ENCODE data around the gene TSR1. TPM values are rescaled to one million over a fixed set of nuclear protein-coding genes. Genes with fewer than 3 reads are reported as not detected.

Gene TSR1
- total RNA-seq, 1 donor from 2014 or later: 21.1 TPM

- TF ChIP-seq CTCF (IDR thresholded peaks at IDR 0.05): no peak
- H3K27me3 Mint-ChIP-seq (ENCODE audit: low read depth): no peaks in the 10 kb centered on the region
- H3K4me3 Mint-ChIP-seq (ENCODE audit: unreplicated experiment): no peak overlapping the region
- H3K36me3 Mint-ChIP-seq (ENCODE audit: low read depth): peaks cover 4% of the 10 kb centered on the region
- DNase-seq (ENCODE audit: low spot score): peak; percentile 72
- H3K4me1 Mint-ChIP-seq (ENCODE audit: low read depth): peaks cover 20% of the 10 kb centered on the region
- no peaks in the 10 kb centered on the region for H3K9me3 Mint-ChIP-seq (ENCODE audit: low read depth)
- no peak overlapping the region for H3K27ac Mint-ChIP-seq (ENCODE audit: unreplicated experiment)
Measured at GRCh38 chr17:2357931-2358434, 21.7 kb upstream of the TSR1 start.

- H3K27me3 Mint-ChIP-seq (ENCODE audit: low read depth): no peaks in the 10 kb centered on the region
- H3K4me3 Mint-ChIP-seq (ENCODE audit: unreplicated experiment): no peak overlapping the region
- H3K27ac Mint-ChIP-seq (ENCODE audit: unreplicated experiment): no peak overlapping the region
- no peak for DNase-seq (ENCODE audit: low spot score)
- no peak for TF ChIP-seq CTCF (IDR thresholded peaks at IDR 0.05)
- H3K9me3 Mint-ChIP-seq (ENCODE audit: low read depth): no peaks in the 10 kb centered on the region
- no peaks in the 10 kb centered on the region for H3K36me3 Mint-ChIP-seq (ENCODE audit: low read depth)
- peaks cover 20% of the 10 kb centered on the region for H3K4me1 Mint-ChIP-seq (ENCODE audit: low read depth)
Measured at GRCh38 chr17:2357237-2357636, 21.0 kb upstream of the TSR1 start.

GRCh38 chr17:2354311-2354710 is 18.1 kb upstream of the TSR1 start:
- H3K36me3 Mint-ChIP-seq (ENCODE audit: low read depth): no peaks in the 10 kb centered on the region
- no peak for DNase-seq (ENCODE audit: low spot score)
- H3K27ac Mint-ChIP-seq (ENCODE audit: unreplicated experiment): no peak overlapping the region
- TF ChIP-seq CTCF (IDR thresholded peaks at IDR 0.05): no peak
- peaks cover 7% of the 10 kb centered on the region for H3K4me1 Mint-ChIP-seq (ENCODE audit: low read depth)
- no peaks in the 10 kb centered on the region for H3K27me3 Mint-ChIP-seq (ENCODE audit: low read depth)
- no peak overlapping the region for H3K4me3 Mint-ChIP-seq (ENCODE audit: unreplicated experiment)
- no peaks in the 10 kb centered on the region for H3K9me3 Mint-ChIP-seq (ENCODE audit: low read depth)

GRCh38 chr17:2351269-2351668 is 15.0 kb upstream of the TSR1 start:
- Mint-ChIP-seq H3K27me3 (ENCODE audit: low read depth) (no peaks in the 10 kb centered on the region), H3K9me3 (ENCODE audit: low read depth) (no peaks in the 10 kb centered on the region), H3K36me3 (ENCODE audit: low read depth) (no peaks in the 10 kb centered on the region), H3K27ac (ENCODE audit: unreplicated experiment) (no peak overlapping the region), H3K4me3 (ENCODE audit: unreplicated experiment) (no peak overlapping the region), H3K4me1 (ENCODE audit: low read depth) (peaks cover 11% of the 10 kb centered on the region)
- DNase-seq (ENCODE audit: low spot score): no peak
- no peak for TF ChIP-seq CTCF (IDR thresholded peaks at IDR 0.05)

- DNase-seq (ENCODE audit: low spot score): no peak
- H3K9me3 Mint-ChIP-seq (ENCODE audit: low read depth): no peaks in the 10 kb centered on the region
- H3K27me3 Mint-ChIP-seq (ENCODE audit: low read depth): no peaks in the 10 kb centered on the region
- no peak overlapping the region for H3K4me3 Mint-ChIP-seq (ENCODE audit: unreplicated experiment)
- peaks cover 11% of the 10 kb centered on the region for H3K4me1 Mint-ChIP-seq (ENCODE audit: low read depth)
- TF ChIP-seq CTCF (IDR thresholded peaks at IDR 0.05): no peak
- H3K36me3 Mint-ChIP-seq (ENCODE audit: low read depth): no peaks in the 10 kb centered on the region
- peak overlapping the region; percentile 63 for H3K27ac Mint-ChIP-seq (ENCODE audit: unreplicated experiment)
Measured at GRCh38 chr17:2347805-2348685, 11.8 kb upstream of the TSR1 start.
